ENCODE measurements around the gene PHACTR1. TPM values are rescaled to one million over a fixed set of nuclear protein-coding genes. Genes with fewer than 3 reads are reported as not detected.

Gene PHACTR1
- polyA plus RNA-seq, 1 experiment: not detected

DNA sequence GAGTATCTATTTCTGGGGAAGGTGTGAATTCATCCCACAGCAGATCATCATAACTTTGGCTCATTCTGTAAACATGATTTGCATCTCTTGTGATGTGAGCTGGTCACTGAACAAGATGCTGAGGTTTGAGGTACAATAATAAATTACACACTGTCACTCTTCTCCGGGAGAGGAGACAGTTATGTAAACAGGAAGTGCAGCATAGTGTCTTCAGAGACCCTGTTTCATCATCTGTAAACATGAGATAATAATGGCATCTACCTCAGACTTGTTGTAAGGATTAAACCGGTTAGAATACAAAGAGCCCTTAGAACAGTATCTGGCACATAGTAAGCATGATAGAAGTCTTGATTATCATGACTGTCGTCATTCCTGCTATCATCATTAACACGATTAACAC lies 486.6 kb downstream of the PHACTR1 start:
- CTCF ChIA-PET: no interaction called here
- POLR2A ChIA-PET: no interaction called here
- TF ChIP-seq, protein P1, sequence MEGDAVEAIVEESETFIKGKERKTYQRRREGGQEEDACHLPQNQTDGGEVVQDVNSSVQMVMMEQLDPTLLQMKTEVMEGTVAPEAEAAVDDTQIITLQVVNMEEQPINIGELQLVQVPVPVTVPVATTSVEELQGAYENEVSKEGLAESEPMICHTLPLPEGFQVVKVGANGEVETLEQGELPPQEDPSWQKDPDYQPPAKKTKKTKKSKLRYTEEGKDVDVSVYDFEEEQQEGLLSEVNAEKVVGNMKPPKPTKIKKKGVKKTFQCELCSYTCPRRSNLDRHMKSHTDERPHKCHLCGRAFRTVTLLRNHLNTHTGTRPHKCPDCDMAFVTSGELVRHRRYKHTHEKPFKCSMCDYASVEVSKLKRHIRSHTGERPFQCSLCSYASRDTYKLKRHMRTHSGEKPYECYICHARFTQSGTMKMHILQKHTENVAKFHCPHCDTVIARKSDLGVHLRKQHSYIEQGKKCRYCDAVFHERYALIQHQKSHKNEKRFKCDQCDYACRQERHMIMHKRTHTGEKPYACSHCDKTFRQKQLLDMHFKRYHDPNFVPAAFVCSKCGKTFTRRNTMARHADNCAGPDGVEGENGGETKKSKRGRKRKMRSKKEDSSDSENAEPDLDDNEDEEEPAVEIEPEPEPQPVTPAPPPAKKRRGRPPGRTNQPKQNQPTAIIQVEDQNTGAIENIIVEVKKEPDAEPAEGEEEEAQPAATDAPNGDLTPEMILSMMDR (IDR thresholded peaks at IDR 0.05; ENCODE audit: low read depth, low read length): no peak
- DNase-seq (ENCODE audit: low read depth, low spot score): no peak
- peaks cover 2% of the 10 kb centered on the region for H3K27me3 ChIP-seq (ENCODE audit: control insufficient read depth, insufficient read depth, low read length)
- no peaks in the 10 kb centered on the region for H3K9me3 ChIP-seq (ENCODE audit: control insufficient read depth, insufficient read depth, low read length)
- no peak overlapping the region for H3K4me3 ChIP-seq (ENCODE audit: low read depth, low read length)
- no peak overlapping the region for H3K27ac ChIP-seq (ENCODE audit: low read depth, low read length)

DNA sequence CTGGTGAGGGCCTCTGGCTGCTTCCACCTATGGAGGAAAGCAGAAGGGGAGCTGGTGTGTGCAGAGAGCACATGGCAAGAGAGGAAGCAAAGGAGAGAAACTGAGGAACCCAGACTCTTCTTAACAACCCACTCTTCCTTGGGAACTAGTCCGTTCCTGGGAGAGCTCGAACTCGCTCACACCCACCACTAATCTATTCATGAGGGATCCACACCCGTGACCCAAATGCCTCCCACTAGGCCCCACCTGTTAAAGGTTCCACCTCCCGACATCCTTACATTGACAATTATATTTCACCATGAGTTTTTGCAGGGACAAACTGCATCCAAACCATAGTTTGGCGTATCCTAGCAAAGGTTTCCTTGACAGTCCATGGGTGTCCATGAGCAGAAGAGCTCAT lies 488.5 kb downstream of the PHACTR1 start:
- Histone ChIP-seq H3K9me3 (ENCODE audit: control insufficient read depth, insufficient read depth, low read length) (no peaks in the 10 kb centered on the region), H3K27ac (ENCODE audit: low read depth, low read length) (no peak overlapping the region), H3K27me3 (ENCODE audit: control insufficient read depth, insufficient read depth, low read length) (peaks cover 2% of the 10 kb centered on the region), H3K4me3 (ENCODE audit: low read depth, low read length) (no peak overlapping the region)
- TF ChIP-seq, protein P1 (IDR thresholded peaks at IDR 0.05; ENCODE audit: low read depth, low read length): no peak
- CTCF ChIA-PET: interaction anchor here (1.1 kb wide), 1 partner anchor 10 kb away, joined by 5 read pairs; no protein-coding TSS in a partner anchor
- POLR2A ChIA-PET: no interaction called here
- no peak for DNase-seq (ENCODE audit: low read depth, low spot score)

DNA sequence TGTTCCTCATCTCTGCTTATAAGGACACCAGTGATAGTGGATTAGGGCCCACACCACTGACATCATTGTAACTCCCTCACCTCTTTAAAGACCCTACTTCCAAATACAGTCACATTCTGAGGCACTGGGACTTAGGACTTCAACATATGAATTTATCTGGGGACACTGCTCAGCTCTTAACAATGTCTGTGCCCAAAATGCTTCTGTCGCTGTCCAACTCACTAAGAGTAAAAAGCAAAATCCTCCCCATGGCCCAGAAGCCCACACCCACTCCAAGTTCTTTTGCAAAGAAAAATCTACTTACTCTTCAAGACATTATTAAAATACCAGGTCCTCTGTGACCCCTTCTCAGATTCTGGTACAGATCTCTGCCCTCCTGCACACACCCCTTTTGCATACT lies 495.5 kb downstream of the PHACTR1 start:
- Histone ChIP-seq H3K27ac (ENCODE audit: low read depth, low read length) (no peak overlapping the region), H3K27me3 (ENCODE audit: control insufficient read depth, insufficient read depth, low read length) (peaks cover 3% of the 10 kb centered on the region), H3K9me3 (ENCODE audit: control insufficient read depth, insufficient read depth, low read length) (no peaks in the 10 kb centered on the region), H3K4me3 (ENCODE audit: low read depth, low read length) (no peak overlapping the region)
- DNase-seq (ENCODE audit: low read depth, low spot score): no peak
- ChIA-PET CTCF (no interaction called here), POLR2A (no interaction called here)
- TF ChIP-seq, protein P1 (IDR thresholded peaks at IDR 0.05; ENCODE audit: low read depth, low read length): no peak

DNA sequence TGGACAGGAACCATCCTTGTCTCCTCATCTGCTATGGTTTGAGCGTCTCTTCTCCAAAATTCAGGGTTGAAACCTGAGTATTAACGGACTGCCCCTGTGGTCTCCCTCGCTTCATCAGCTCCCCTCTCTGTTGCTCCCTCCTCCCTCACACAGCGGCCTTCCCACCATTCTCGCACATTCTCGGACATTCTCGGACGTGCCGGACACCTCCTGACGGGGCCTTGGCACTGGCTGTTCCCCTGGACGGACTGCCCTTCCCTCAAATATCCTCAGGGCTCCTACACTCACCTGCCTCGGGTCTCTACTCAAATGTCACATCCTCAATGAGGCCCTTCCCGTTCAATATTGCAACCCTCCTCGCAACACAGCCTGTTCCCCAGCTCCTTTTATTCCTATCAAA lies 496.0 kb downstream of the PHACTR1 start:
- H3K9me3 ChIP-seq (ENCODE audit: control insufficient read depth, insufficient read depth, low read length): no peaks in the 10 kb centered on the region
- ChIA-PET POLR2A (no interaction called here), CTCF (no interaction called here)
- no peak overlapping the region for H3K27ac ChIP-seq (ENCODE audit: low read depth, low read length)
- no peak for DNase-seq (ENCODE audit: low read depth, low spot score)
- TF ChIP-seq, protein P1 (IDR thresholded peaks at IDR 0.05; ENCODE audit: low read depth, low read length): no peak
- no peak overlapping the region for H3K4me3 ChIP-seq (ENCODE audit: low read depth, low read length)
- H3K27me3 ChIP-seq (ENCODE audit: control insufficient read depth, insufficient read depth, low read length): peaks cover 3% of the 10 kb centered on the region

DNA sequence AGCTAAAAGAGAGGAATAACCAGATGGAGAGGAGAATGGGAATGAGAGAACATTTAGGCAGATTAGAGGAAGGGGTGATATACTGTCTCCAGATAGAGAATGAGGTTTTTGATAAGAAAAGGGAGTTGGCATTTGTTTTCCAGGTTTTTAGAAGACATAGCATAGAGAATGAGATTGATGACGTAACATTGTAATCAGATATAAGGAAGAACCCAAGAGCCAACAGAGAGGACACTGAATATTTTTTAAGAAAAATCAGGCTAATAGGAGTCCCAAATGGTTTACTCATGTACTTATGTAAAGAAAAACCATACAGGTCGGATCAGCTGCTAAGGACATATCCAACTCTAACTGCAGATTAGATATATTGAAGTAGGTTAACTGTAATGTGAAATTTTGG lies 498.8 kb downstream of the PHACTR1 start:
- H3K27me3 ChIP-seq (ENCODE audit: control insufficient read depth, insufficient read depth, low read length): peaks cover 3% of the 10 kb centered on the region
- TF ChIP-seq, protein P1 (IDR thresholded peaks at IDR 0.05; ENCODE audit: low read depth, low read length): no peak
- no peak for DNase-seq (ENCODE audit: low read depth, low spot score)
- H3K27ac ChIP-seq (ENCODE audit: low read depth, low read length): no peak overlapping the region
- CTCF ChIA-PET: no interaction called here
- POLR2A ChIA-PET: no interaction called here
- H3K4me3 ChIP-seq (ENCODE audit: low read depth, low read length): no peak overlapping the region
- H3K9me3 ChIP-seq (ENCODE audit: control insufficient read depth, insufficient read depth, low read length): no peaks in the 10 kb centered on the region
